ENCODE measurements around the gene NRG3.

DNA sequence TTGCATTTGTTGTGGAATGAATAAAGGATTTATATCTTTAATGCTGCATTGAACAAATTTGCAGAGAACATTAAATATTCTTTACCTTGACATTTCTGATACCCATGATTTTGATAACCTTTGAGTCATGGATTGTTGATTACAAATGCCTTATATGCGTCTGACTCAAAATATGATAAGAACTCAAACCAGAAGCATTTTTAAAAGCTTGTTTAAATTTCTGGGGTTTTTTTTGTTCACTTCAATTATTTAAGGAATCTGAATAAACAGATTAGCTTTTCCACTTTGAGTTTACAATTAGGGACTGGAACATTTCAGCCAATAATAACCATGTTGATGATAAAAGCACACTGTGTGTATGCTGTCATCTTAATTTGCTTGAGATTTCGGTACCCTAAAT lies 253.5 kb downstream of the NRG3 start:
- TF ChIP-seq, protein P1, sequence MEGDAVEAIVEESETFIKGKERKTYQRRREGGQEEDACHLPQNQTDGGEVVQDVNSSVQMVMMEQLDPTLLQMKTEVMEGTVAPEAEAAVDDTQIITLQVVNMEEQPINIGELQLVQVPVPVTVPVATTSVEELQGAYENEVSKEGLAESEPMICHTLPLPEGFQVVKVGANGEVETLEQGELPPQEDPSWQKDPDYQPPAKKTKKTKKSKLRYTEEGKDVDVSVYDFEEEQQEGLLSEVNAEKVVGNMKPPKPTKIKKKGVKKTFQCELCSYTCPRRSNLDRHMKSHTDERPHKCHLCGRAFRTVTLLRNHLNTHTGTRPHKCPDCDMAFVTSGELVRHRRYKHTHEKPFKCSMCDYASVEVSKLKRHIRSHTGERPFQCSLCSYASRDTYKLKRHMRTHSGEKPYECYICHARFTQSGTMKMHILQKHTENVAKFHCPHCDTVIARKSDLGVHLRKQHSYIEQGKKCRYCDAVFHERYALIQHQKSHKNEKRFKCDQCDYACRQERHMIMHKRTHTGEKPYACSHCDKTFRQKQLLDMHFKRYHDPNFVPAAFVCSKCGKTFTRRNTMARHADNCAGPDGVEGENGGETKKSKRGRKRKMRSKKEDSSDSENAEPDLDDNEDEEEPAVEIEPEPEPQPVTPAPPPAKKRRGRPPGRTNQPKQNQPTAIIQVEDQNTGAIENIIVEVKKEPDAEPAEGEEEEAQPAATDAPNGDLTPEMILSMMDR (conservative IDR thresholded peaks at IDR 0.05; ENCODE audit: low read length), result no peak
- no peak for TF ChIP-seq EZH2phosphoT487 (IDR thresholded peaks at IDR 0.05; ENCODE audit: borderline replicate concordance, low read depth, low read length)
